ENCODE results near the gene EFHC1. TPM values are rescaled to one million over a fixed set of nuclear protein-coding genes. Genes with fewer than 3 reads are reported as not detected.

The EFHC1 gene
- total and polyA plus RNA-seq, 4 donors = 15.7 to 81.7 (median 35.5) TPM

DNA sequence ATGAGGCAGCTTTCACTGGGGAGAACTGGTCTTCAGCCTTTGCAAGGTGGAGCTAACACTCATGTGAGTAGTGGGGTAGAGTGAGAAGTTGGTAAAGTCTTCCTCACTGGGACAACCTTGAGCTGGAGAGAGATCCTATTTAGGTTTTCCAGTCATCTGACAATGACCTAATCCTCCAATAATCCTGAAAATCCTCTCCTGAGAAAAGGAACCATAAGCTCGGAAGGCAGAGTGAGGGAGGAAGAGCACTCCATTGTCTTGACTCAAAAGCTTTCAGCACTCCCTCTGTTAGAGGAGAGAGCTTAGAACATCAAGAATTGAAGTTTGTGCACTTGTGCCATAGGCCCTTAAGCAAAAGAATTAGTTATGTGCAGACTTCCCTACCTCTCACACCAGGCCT, 78.9 kb downstream of the EFHC1 start:
- TF ChIP-seq, protein P1, sequence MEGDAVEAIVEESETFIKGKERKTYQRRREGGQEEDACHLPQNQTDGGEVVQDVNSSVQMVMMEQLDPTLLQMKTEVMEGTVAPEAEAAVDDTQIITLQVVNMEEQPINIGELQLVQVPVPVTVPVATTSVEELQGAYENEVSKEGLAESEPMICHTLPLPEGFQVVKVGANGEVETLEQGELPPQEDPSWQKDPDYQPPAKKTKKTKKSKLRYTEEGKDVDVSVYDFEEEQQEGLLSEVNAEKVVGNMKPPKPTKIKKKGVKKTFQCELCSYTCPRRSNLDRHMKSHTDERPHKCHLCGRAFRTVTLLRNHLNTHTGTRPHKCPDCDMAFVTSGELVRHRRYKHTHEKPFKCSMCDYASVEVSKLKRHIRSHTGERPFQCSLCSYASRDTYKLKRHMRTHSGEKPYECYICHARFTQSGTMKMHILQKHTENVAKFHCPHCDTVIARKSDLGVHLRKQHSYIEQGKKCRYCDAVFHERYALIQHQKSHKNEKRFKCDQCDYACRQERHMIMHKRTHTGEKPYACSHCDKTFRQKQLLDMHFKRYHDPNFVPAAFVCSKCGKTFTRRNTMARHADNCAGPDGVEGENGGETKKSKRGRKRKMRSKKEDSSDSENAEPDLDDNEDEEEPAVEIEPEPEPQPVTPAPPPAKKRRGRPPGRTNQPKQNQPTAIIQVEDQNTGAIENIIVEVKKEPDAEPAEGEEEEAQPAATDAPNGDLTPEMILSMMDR (IDR thresholded peaks at IDR 0.05; ENCODE audit: control extremely low read depth, extremely low read depth) = no peak
- H3K9ac ChIP-seq (ENCODE audit: insufficient read depth in 1 of 2, low read length in 2 of 2) = no peak overlapping the region
- no peak overlapping the region for H3K4me3 ChIP-seq
- DNase-seq (no peak), ATAC-seq (ENCODE audit: insufficient read depth, low FRiP score) (no peak)
- H3K27me3 ChIP-seq (ENCODE audit: control insufficient read depth in 3 of 3, insufficient read depth in 3 of 3, low read length in 2 of 3) = no peaks in the 10 kb centered on the region
- H3K27ac ChIP-seq (ENCODE audit: low read depth in 1 of 2, low read length in 1 of 2) = peak overlapping the region in 1 of 2 donors; percentile 88
- peaks cover 0 to 21% (median 9%) of the 10 kb centered on the region in 4 donors for H3K36me3 ChIP-seq (ENCODE audit: control insufficient read depth in 4 of 4, insufficient read depth in 4 of 4, low read length in 4 of 4)
- H3K4me1 ChIP-seq (ENCODE audit: control insufficient read depth in 5 of 5, insufficient read depth in 5 of 5, low read length in 5 of 5) = peaks cover 0 to 16% (median 4%) of the 10 kb centered on the region in 5 donors
- H3K9me3 ChIP-seq (ENCODE audit: control insufficient read depth in 4 of 4, insufficient read depth in 3 of 4, low read length in 3 of 4) = no peaks in the 10 kb centered on the region
- WGBS, 2 donors = 73 to 91% methylated on average over 1 of the region's 1 CpG

GRCh38 chr6:52499681-52500236, 79.6 kb downstream of the EFHC1 start:
- H3K27me3 ChIP-seq (ENCODE audit: control insufficient read depth in 3 of 3, insufficient read depth in 3 of 3, low read length in 2 of 3) = no peaks in the 10 kb centered on the region
- DNase-seq (no peak), ATAC-seq (ENCODE audit: insufficient read depth, low FRiP score) (no peak)
- no peak overlapping the region for H3K9ac ChIP-seq (ENCODE audit: insufficient read depth in 1 of 2, low read length in 2 of 2)
- TF ChIP-seq, protein P1 (IDR thresholded peaks at IDR 0.05; ENCODE audit: control extremely low read depth, extremely low read depth) = no peak
- H3K36me3 ChIP-seq (ENCODE audit: control insufficient read depth in 4 of 4, insufficient read depth in 4 of 4, low read length in 4 of 4) = peaks cover 0 to 17% (median 9%) of the 10 kb centered on the region in 4 donors
- H3K4me3 ChIP-seq = no peak overlapping the region
- WGBS, 2 donors = 94 to 97% methylated on average over 11 of the region's 11 CpGs
- no peaks in the 10 kb centered on the region for H3K9me3 ChIP-seq (ENCODE audit: control insufficient read depth in 4 of 4, insufficient read depth in 3 of 4, low read length in 3 of 4)
- H3K4me1 ChIP-seq (ENCODE audit: control insufficient read depth in 5 of 5, insufficient read depth in 5 of 5, low read length in 5 of 5) = peaks cover 0 to 23% (median 7%) of the 10 kb centered on the region in 5 donors
- peak overlapping the region in 1 of 2 donors; percentile 88 for H3K27ac ChIP-seq (ENCODE audit: low read depth in 1 of 2, low read length in 1 of 2)

- peak overlapping the region in 1 of 2 donors; percentile 88 for H3K27ac ChIP-seq (ENCODE audit: low read depth in 1 of 2, low read length in 1 of 2)
- no peak for ATAC-seq (ENCODE audit: insufficient read depth, low FRiP score)
- TF ChIP-seq, protein P1 (IDR thresholded peaks at IDR 0.05; ENCODE audit: control extremely low read depth, extremely low read depth) = no peak
Measured at GRCh38 chr6:52500238-52501129, 80.3 kb downstream of the EFHC1 start.

More at GRCh38 chr6:52500238-52501129, 80.3 kb downstream of the EFHC1 start:
- H3K4me1 ChIP-seq (ENCODE audit: control insufficient read depth in 5 of 5, insufficient read depth in 5 of 5, low read length in 5 of 5) = peaks cover 0 to 24% (median 7%) of the 10 kb centered on the region in 5 donors
- 74 to 85% methylated on average over 9 of the region's 9 CpGs for WGBS, 2 donors
- H3K9ac ChIP-seq (ENCODE audit: insufficient read depth in 1 of 2, low read length in 2 of 2) = no peak overlapping the region
- H3K9me3 ChIP-seq (ENCODE audit: control insufficient read depth in 4 of 4, insufficient read depth in 3 of 4, low read length in 3 of 4) = no peaks in the 10 kb centered on the region
- H3K36me3 ChIP-seq (ENCODE audit: control insufficient read depth in 4 of 4, insufficient read depth in 4 of 4, low read length in 4 of 4) = peaks cover 0 to 19% (median 9%) of the 10 kb centered on the region in 4 donors
- H3K4me3 ChIP-seq = no peak overlapping the region
- no peaks in the 10 kb centered on the region for H3K27me3 ChIP-seq (ENCODE audit: control insufficient read depth in 3 of 3, insufficient read depth in 3 of 3, low read length in 2 of 3)
- no peak for DNase-seq

Data from lung (tissue), 12 donors.